Measurements from ENCODE around the gene GRPEL1. TPM values are rescaled to one million over a fixed set of nuclear protein-coding genes. Genes with fewer than 3 reads are reported as not detected.

GRPEL1 gene
- total RNA-seq, 3 donors from 2014 or later (not counting 1 experiment from before 2014, with no cell fraction given): 20.1 to 37.8 (median 36.8) TPM

Other genes starting within 250 kb of the GRPEL1 start
- 10 to 100 TPM; 36.0 to 54.7 (median 53.2) TPM for gene TBC1D14, start 158.2 kb downstream of the GRPEL1 start, total RNA-seq
- gene TADA2B, start 24.7 kb downstream of the GRPEL1 start, total RNA-seq: 10 to 100 TPM; 22.7 to 36.3 (median 35.9) TPM
- 1 to 10 TPM; 1.2 to 2.5 (median 1.4) TPM for gene SORCS2, start 124.5 kb upstream of the GRPEL1 start, total RNA-seq

Measured in natural killer cell (primary cell).